ENCODE data around the gene ATG14. TPM values are rescaled to one million over a fixed set of nuclear protein-coding genes. Genes with fewer than 3 reads are reported as not detected.

The ATG14 gene
- total RNA-seq, 4 donors from 2014 or later = 6.1 to 26.5 (median 13.0) TPM

DNA sequence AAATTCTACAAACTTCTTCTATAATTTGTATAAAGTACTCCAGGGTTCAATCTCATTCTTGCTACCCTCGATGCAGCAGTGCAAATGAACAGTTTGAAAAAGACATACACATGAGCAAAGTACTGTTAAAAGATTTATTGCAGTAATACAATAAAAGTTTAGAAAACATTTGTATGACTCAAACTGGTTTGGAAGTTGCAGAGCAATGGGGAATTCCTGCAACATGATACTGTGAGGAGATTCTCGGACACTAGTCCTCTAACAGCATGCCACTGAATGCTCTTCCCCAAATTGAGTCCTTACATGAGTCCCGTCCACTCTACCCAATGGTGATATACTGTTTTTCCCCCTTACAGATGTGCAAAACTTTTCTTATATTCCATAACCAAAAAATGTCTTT lies 45.4 kb downstream of the ATG14 start:
- Histone ChIP-seq H3K4me3 (no peak overlapping the region), H3K4me1 (no peaks in the 10 kb centered on the region), H3K27ac (no peak overlapping the region), H3K9me3 (no peaks in the 10 kb centered on the region), H3K36me3 (no peaks in the 10 kb centered on the region), H3K27me3 (no peaks in the 10 kb centered on the region)
- intact Hi-C loops (cut with DNase I; ENCODE audit: low total_unique reads) = no loop called here
- TF ChIP-seq, protein P1, sequence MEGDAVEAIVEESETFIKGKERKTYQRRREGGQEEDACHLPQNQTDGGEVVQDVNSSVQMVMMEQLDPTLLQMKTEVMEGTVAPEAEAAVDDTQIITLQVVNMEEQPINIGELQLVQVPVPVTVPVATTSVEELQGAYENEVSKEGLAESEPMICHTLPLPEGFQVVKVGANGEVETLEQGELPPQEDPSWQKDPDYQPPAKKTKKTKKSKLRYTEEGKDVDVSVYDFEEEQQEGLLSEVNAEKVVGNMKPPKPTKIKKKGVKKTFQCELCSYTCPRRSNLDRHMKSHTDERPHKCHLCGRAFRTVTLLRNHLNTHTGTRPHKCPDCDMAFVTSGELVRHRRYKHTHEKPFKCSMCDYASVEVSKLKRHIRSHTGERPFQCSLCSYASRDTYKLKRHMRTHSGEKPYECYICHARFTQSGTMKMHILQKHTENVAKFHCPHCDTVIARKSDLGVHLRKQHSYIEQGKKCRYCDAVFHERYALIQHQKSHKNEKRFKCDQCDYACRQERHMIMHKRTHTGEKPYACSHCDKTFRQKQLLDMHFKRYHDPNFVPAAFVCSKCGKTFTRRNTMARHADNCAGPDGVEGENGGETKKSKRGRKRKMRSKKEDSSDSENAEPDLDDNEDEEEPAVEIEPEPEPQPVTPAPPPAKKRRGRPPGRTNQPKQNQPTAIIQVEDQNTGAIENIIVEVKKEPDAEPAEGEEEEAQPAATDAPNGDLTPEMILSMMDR (IDR thresholded peaks at IDR 0.05) = no peak
- no peak for TF ChIP-seq POLR2A (IDR thresholded peaks at IDR 0.05)
- DNase-seq = no peak

- Histone ChIP-seq H3K4me1 (no peaks in the 10 kb centered on the region), H3K27ac (no peak overlapping the region), H3K36me3 (no peaks in the 10 kb centered on the region), H3K9me3 (no peaks in the 10 kb centered on the region), H3K27me3 (no peaks in the 10 kb centered on the region), H3K4me3 (no peak overlapping the region)
- TF ChIP-seq, protein P1 (IDR thresholded peaks at IDR 0.05) = no peak
- TF ChIP-seq POLR2A (IDR thresholded peaks at IDR 0.05) = no peak
- DNase-seq = no peak
- intact Hi-C loops (cut with DNase I; ENCODE audit: low total_unique reads) = no loop called here
Measured at GRCh38 chr14:55361190-55361589, 50.4 kb downstream of the ATG14 start.

- no peaks in the 10 kb centered on the region for H3K36me3 ChIP-seq
- intact Hi-C loops (cut with DNase I; ENCODE audit: low total_unique reads) = no loop called here
- H3K27me3 ChIP-seq = no peaks in the 10 kb centered on the region
- no peaks in the 10 kb centered on the region for H3K9me3 ChIP-seq
- no peak overlapping the region for H3K27ac ChIP-seq
- no peak for DNase-seq
- no peaks in the 10 kb centered on the region for H3K4me1 ChIP-seq
- H3K4me3 ChIP-seq = no peak overlapping the region
- no peak for TF ChIP-seq POLR2A (IDR thresholded peaks at IDR 0.05)
- TF ChIP-seq, protein P1 (IDR thresholded peaks at IDR 0.05) = no peak
Measured at GRCh38 chr14:55359307-55359706, 52.3 kb downstream of the ATG14 start.

- Histone ChIP-seq H3K27ac (no peak overlapping the region), H3K4me1 (no peaks in the 10 kb centered on the region), H3K9me3 (no peaks in the 10 kb centered on the region), H3K27me3 (no peaks in the 10 kb centered on the region), H3K36me3 (no peaks in the 10 kb centered on the region), H3K4me3 (no peak overlapping the region)
- intact Hi-C loops (cut with DNase I; ENCODE audit: low total_unique reads) = no loop called here
- DNase-seq = no peak
- TF ChIP-seq, protein P1 (IDR thresholded peaks at IDR 0.05) = no peak
- no peak for TF ChIP-seq POLR2A (IDR thresholded peaks at IDR 0.05)
Measured at GRCh38 chr14:55356913-55357312, 54.7 kb downstream of the ATG14 start.

DNA sequence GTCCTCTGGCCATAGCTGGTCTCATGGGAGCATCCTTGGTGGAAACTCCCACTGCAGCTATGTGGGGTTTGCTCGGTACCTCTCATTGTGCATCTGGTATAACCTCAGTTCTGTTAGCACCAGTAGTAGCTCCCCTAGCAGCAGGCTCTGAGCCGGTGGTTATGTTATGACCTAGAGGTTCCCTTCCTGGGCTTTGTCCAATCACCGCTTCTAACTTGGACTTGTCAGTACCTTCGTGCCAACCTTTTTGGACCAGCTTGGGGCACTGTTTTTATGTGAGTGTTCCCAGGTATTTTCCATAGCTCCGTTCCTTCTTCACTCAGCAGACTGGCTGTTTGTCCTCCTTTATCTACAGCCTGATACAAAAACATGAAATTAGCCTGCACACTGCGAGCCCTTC lies 55.7 kb downstream of the ATG14 start:
- no peak overlapping the region for H3K27ac ChIP-seq
- intact Hi-C loops (cut with DNase I; ENCODE audit: low total_unique reads) = no loop called here
- H3K4me3 ChIP-seq = no peak overlapping the region
- TF ChIP-seq, protein P1 (IDR thresholded peaks at IDR 0.05) = no peak
- TF ChIP-seq POLR2A (IDR thresholded peaks at IDR 0.05) = no peak
- no peaks in the 10 kb centered on the region for H3K4me1 ChIP-seq
- H3K36me3 ChIP-seq = no peaks in the 10 kb centered on the region
- DNase-seq = no peak
- no peaks in the 10 kb centered on the region for H3K27me3 ChIP-seq
- no peaks in the 10 kb centered on the region for H3K9me3 ChIP-seq

All from uterus (tissue), 4 donors.